Bronchial epithelial cell (primary cell): ENCODE data around the gene HAO2. TPM values are rescaled to one million over a fixed set of nuclear protein-coding genes. Genes with fewer than 3 reads are reported as not detected.
"Not testable (repeated sequence)": the region's sequence is repeated elsewhere in the genome, so short reads cannot be mapped to it uniquely, and the experiment has no call there.

Experiments used
- DNase-seq: peaks from one replicate; pipeline ENCODE4 v3.0.0-alpha.2; 2010; ENCODE audit warnings: low read depth
- FAIRE-seq: peaks from 2 replicates; lab custom pipeline; 2011; peaks lifted over from hg19 to GRCh38; lab: Jason Lieb, UNC
- H3K27me3 ChIP-seq: 2 replicates; pipeline ENCODE4 v1.5.1; 2011; ENCODE audit warnings: low read length; ENCODE audit not compliant: control insufficient read depth, insufficient read depth
- H3K36me3 ChIP-seq: 2 replicates; pipeline ENCODE4 v1.5.1; 2011; ENCODE audit warnings: low read length; ENCODE audit not compliant: control insufficient read depth, insufficient read depth
- H3K4me3 ChIP-seq: 2 replicates; pipeline ENCODE4 v1.5.1; 2011; ENCODE audit warnings: mild to moderate bottlenecking, low read depth, low read length, control low read depth
- total RNA-seq: library from RNA; depleted of rRNA; stranded (reverse); fragments of >200 nt; gene quantifications from 2 replicates; pipeline ENCODE4 v1.2.1, GENCODE V29; 2014
- TF ChIP-seq, protein P1 (sequence below): IDR thresholded peaks from 2 replicates; pipeline ENCODE4 v1.5.1; 2011; ENCODE audit warnings: mild to moderate bottlenecking, moderate library complexity, low read length, control low read depth, inconsistent platforms; ENCODE audit not compliant: insufficient read depth, severe bottlenecking

The HAO2 gene
- total RNA-seq, 1 donor from 2014 or later, result not detected

DNA sequence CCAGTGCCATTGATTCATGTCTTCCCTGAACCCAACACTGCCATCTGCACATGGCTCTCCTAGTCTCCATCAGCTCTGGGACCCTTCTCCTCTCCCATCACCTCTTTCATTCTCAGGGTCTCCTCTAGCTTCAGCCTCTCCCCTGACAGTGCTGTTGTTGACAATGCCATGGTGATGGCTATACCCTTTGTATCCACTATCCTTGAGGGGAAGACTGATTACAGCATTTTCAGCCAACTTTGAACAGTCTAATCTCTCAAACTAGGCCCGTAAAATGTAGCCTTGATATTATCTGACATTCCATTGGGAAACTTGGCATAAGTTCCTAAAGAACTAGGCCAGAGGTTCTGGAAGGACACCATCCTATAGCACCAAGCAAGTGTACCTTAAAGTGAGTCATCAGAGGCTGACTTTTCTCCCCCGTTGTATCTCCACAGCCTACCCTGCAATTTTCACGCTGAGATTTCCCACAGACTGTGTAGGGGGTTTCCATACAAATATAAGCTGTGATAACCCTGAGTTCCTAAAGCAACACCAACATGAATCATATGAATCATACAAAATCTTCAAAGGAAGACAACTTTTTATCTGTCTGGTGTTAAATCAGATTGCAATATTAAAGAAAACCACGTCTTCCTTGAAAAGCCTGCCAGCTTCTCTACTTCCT, 5.8 kb downstream of the HAO2 start:
- no peaks in the 10 kb centered on the region for H3K36me3 ChIP-seq
- no peak for FAIRE-seq
- H3K4me3 ChIP-seq, result no peak overlapping the region
- TF ChIP-seq, protein P1, sequence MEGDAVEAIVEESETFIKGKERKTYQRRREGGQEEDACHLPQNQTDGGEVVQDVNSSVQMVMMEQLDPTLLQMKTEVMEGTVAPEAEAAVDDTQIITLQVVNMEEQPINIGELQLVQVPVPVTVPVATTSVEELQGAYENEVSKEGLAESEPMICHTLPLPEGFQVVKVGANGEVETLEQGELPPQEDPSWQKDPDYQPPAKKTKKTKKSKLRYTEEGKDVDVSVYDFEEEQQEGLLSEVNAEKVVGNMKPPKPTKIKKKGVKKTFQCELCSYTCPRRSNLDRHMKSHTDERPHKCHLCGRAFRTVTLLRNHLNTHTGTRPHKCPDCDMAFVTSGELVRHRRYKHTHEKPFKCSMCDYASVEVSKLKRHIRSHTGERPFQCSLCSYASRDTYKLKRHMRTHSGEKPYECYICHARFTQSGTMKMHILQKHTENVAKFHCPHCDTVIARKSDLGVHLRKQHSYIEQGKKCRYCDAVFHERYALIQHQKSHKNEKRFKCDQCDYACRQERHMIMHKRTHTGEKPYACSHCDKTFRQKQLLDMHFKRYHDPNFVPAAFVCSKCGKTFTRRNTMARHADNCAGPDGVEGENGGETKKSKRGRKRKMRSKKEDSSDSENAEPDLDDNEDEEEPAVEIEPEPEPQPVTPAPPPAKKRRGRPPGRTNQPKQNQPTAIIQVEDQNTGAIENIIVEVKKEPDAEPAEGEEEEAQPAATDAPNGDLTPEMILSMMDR, result no peak
- DNase-seq, result peak; percentile 30
- H3K27me3 ChIP-seq, result peaks cover 2% of the 10 kb centered on the region

DNA sequence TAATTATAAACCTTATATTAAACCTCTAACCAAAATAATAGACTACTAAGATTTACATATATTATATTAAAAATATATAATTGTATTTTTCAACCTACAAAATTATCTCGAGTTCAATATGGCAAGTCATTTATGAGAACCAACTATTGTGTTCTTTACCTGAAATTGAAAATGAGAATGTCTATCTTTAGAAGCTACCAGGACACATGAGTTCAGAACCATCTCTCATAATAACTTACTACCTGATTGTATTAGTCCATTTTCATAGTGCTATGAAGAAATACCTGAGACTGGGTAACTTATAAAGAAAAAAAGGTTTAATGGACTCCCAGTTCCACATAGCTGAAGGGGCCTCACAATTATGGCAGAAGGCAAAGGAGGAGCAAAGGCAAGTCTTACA, 6.8 kb downstream of the HAO2 start:
- Histone ChIP-seq H3K27me3 (no peaks in the 10 kb centered on the region), H3K4me3 (no peak overlapping the region), H3K36me3 (no peaks in the 10 kb centered on the region)
- TF ChIP-seq, protein P1, result no peak
- DNase-seq (no peak), FAIRE-seq (no peak)

DNA sequence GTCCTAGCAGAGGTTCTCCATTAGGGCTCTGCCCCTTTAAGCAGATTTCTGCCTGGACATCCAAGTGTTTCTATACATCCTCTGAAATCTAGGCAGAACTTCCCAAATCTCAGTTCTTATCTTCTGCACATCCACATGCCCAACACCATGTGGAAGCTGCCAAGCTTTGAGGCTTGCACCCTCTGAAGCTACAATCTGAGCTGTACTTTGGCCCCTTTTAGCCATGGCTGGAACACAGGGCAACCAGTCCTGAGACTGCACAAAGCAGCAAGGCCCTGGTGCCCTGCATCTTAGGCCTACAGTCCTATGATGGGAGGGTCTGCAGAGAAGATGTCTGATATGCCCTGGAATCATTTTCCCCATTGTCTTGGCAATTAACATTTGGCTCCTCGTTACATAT, 8.0 kb downstream of the HAO2 start:
- H3K27me3 ChIP-seq, result no peaks in the 10 kb centered on the region
- no peak overlapping the region for H3K4me3 ChIP-seq
- DNase-seq, result no peak
- H3K36me3 ChIP-seq, result no peaks in the 10 kb centered on the region
- no peak for FAIRE-seq
- TF ChIP-seq, protein P1, result no peak

DNA sequence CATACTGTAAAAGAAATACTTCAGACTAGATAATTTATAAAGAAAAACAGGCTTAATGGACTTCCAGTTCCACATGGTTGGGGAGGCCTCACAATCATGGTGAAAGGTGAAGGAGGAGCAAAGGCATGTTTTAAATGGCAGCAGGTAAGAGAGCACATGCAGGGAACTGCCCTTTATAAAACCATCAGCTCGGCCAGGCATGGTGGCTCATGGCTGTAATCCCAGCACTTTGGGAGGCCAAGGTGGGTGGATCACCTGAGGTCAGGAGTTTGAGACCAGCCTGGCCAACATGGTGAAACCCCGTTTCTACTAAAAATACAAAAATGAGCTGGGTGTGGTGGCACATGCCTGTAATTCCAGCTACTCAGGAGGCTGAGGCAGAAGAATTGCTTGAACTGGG, 9.0 kb downstream of the HAO2 start:
- FAIRE-seq, DNase-seq, H3K4me3 ChIP-seq, H3K27me3 ChIP-seq, H3K36me3 ChIP-seq: not testable (repeated sequence)

DNA sequence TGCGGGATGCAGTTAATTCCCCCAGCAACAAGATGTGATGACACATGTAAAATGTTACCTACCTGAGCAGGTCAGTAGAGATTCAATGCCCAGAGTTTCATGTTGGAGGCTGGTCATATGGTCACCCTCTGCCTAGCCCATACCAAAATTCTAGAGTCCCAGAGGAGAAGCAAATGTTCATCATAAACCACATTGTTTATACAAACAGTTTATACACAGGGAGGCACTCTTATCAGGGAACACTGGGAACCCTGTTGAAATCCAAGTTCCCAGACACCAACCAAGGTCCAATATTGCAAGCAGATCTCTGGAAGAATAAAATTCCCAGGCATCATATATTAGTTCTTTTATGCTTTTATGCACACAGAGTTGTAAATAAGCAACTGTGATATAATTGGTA, 10.5 kb downstream of the HAO2 start:
- Histone ChIP-seq H3K4me3 (no peak overlapping the region), H3K27me3 (no peaks in the 10 kb centered on the region), H3K36me3 (no peaks in the 10 kb centered on the region)
- TF ChIP-seq, protein P1, result no peak
- no peak for DNase-seq
- peak; percentile 23 for FAIRE-seq

DNA sequence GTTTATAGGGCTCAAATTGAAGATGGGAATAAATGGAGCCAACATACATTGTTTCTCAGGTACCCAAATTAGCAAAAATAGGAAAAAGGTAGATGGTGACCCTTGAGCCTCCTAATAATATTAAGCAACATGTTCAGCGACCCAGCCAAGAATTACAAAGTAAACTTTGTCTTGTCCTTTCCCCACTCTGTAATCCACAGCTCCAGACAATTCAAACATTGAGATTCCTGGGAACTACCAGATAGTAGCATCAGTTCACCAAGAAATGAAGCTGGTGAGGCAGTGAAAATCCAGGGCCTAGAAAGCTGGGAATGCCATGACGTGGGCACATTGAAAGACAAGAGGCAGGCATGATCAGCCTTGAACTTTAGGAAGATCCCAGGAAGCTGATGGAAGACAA, 11.7 kb downstream of the HAO2 start:
- Histone ChIP-seq H3K36me3 (no peaks in the 10 kb centered on the region), H3K4me3 (no peak overlapping the region), H3K27me3 (no peaks in the 10 kb centered on the region)
- TF ChIP-seq, protein P1, result no peak
- FAIRE-seq (no peak), DNase-seq (no peak)
